ENCODE data around the gene PAPPA2. TPM values are rescaled to one million over a fixed set of nuclear protein-coding genes. Genes with fewer than 3 reads are reported as not detected.
"Not testable (repeated sequence)": the region's sequence is repeated elsewhere in the genome, so short reads cannot be mapped to it uniquely, and the experiment has no call there.

Gene PAPPA2
- total and polyA plus RNA-seq, 2 of the 4 experiments (the other 2 are of a cell fraction): 0.10 to 0.18 TPM

GRCh38 chr1:176756817-176757216 lies 293.8 kb downstream of the PAPPA2 start:
- intact Hi-C loops (cut with micrococcal nuclease); H2BK20ac ChIP-seq (ENCODE audit: low read depth, low read length); H3K4me1 ChIP-seq (ENCODE audit: control insufficient read depth, insufficient read depth, low read length); H3K9me1 ChIP-seq (ENCODE audit: insufficient read depth, low read length); H2BK5ac ChIP-seq (ENCODE audit: low read depth, low read length, poor library complexity, severe bottlenecking); in situ Hi-C loops (cut with MboI; ENCODE audit: low sequenced_read_pairs); H3K23ac ChIP-seq (ENCODE audit: low read depth, low read length); H3K9ac ChIP-seq (ENCODE audit: low read depth, low read length); H4K5ac ChIP-seq (ENCODE audit: low read depth, low read length); H2AFZ ChIP-seq (replicated peaks; ENCODE audit: low read length, poor library complexity); H2AK9ac ChIP-seq (replicated peaks; ENCODE audit: low read depth, low read length, poor library complexity); H3K27ac ChIP-seq (ENCODE audit: insufficient read depth, low read length); H2AK5ac ChIP-seq (ENCODE audit: low read depth, low read length); dilution Hi-C loops (cut with HindIII; ENCODE audit: low sequenced_read_pairs, unreplicated experiment); H3K18ac ChIP-seq (ENCODE audit: low read depth, low read length); BruUV-seq (replicated peaks); H3K4me3 ChIP-seq (ENCODE audit: insufficient read depth, low read depth, low read length); H4K8ac ChIP-seq (ENCODE audit: low read depth in 2 of 2, low read length in 2 of 2); H3K9me3 ChIP-seq (ENCODE audit: control insufficient read depth, insufficient read depth, low read length); H3K14ac ChIP-seq (replicated peaks; ENCODE audit: low read depth, low read length); ATAC-seq (ENCODE audit: low read depth); H3K79me1 ChIP-seq (ENCODE audit: low read depth in 1 of 2, low read length in 2 of 2); POLR2A ChIA-PET (ENCODE audit: unreplicated experiment); H4K91ac ChIP-seq (ENCODE audit: insufficient read depth, low read depth, low read length); H3K4me2 ChIP-seq (ENCODE audit: low read depth, low read length); H3K56ac ChIP-seq (ENCODE audit: extremely low read depth, insufficient read depth, low read length); DNase-seq; H2BK120ac ChIP-seq (ENCODE audit: low read depth, low read length); H3K27me3 ChIP-seq (ENCODE audit: control insufficient read depth, insufficient read depth, low read length); H3K4ac ChIP-seq (ENCODE audit: low read depth, low read length); H3K36me3 ChIP-seq (ENCODE audit: control insufficient read depth, insufficient read depth, low read length); H4K20me1 ChIP-seq (ENCODE audit: insufficient read depth, low read length); CTCF ChIA-PET; H2BK15ac ChIP-seq (ENCODE audit: low read depth, low read length): not testable (repeated sequence)
- WGBS, 2 experiments (ENCODE audit: extremely low coverage in 2 of 2, insufficient read length in 1 of 2): no CpG with 5 or more reads among the region's 8 CpGs
